Stimulated activated CD4-positive, alpha-beta T cell treated with anti-CD3 and anti-CD28 coated beads, TNF-alpha, amount 100 ng/mL, for 4 hours (primary cell): ENCODE measurements around the gene MC1R.
A peak's percentile ranks its signal among the peaks of the same experiment; 100 is the strongest.

ENCODE experiments used
- DNase-seq, 3 experiments: peaks; one replicate each; pipeline ENCODE4 v3.0.0-alpha.2; 2020; ENCODE audit warnings: low read depth in 3 of 3

Gene MC1R

DNA sequence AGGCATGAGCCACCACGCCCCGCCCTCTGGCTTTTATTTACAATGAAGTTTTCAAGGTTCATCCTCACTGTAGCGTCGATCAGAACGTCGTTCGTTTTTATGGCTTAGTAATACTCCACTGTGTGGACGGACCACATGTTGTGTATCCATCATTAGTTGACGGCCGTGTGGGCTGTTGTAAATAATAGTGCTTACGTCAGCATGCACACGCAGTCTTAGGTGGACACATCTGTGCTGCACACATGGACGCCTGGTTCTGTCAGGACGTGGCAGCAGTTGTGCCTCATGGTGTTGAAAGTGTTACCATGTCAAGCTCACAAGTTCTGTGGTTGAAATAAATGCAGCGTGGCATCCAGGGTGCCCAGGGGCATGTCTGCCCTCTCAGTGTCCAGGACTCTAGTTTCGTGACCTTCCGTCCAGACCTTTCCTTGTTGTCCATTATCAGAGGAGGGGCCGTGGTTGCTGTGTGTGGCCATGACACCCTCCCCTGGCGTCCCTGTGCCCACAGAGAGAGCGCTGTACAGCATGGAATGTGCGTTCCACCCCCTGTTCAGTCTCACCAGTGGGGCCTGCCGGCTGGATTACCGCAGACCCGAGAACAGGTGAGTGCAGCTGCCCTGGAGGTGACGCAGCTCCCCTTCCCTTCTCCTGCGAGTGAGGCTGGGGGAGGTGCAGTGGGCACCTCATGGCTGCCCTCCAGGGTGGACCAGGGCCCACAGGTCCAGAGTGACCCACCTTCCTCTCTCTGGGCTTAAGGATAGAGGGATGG lies 23.0 kb upstream of the MC1R start:
- DNase-seq: no peak

DNA sequence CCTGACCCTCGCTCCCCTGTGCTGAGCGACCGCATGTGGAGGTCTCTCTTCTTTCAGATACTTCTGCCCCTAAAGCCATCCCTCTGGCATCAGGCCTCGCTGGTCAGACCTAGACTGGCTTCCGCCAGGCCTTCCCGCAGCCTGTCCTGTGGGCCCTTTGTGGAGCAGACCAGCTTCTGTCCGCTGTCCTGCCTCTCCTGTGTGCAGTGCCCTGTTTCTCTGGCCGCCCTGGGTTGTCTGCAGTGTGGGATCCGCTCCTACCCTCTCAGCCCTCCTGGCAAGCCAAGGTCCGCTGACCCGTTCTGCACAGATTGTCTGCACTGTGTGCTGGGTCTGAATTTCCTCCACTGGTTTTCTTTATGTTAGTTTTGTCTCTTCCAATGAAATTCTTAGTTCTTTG lies 21.5 kb upstream of the MC1R start:
- DNase-seq: no peak

DNA sequence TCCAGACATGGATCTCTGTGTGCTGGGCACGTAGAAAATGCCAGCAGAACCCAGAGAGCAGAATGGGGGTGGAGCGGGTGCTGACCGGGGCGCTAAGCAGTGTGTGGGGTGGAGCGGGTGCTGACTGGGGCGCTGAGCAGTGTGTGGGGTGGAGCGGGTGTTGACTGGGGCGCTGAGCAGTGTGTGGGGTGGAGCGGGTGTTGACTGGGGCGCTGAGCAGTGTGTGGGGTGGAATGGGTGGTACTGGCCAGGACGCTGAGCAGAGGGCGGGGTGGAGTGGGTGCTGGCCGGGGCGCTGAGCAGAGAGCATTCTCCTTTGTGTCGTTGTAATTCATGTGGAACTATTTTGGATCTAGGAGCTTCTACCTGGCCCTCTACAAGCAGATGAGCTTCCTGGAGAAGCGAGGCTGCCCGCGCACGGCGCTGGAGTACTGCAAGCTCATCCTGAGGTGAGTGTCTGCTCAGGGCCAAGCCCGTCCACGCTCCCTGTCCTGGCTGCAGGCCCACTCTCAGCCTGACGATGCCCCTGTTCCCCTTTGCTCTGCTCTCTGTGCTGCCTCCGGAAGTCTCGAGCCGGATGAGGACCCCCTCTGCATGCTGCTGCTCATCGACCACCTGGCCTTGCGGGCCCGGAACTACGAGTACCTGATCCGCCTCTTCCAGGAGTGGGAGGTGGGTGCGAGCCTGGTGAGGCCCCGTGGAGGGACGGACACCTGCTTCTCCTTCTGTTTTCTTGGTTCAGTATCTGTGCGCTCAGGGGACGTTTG lies 20.3 kb upstream of the MC1R start:
- no peak for DNase-seq

DNA sequence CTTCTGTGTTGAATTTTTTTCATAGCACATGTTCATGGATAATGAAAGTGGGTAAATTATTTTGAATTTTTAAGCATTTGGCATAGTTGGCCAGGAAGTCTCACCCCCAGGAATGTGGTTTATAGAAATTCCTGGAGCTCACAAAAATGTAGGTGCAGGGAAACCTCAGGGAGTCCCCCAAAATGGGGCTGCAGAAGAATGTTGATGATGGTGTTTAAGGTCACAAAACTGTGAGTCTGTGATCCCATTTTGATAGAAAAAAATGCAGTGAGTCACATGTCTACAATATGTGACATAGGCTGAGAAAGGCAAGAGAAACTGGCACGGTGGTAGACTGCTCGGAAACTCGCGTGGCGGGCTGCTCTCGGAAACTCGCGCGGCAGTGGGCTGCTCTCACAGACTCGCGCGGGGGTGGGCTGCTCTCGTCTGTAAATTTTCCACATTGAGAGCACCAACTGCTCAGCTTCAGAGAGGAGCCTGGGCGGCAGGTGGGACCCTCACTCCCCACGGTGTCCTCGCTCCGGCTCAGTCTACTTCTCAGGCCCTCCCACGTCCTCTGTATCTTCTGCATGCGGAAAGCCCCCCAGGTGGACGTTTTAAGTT lies 18.7 kb upstream of the MC1R start:
- DNase-seq: no peak

DNA sequence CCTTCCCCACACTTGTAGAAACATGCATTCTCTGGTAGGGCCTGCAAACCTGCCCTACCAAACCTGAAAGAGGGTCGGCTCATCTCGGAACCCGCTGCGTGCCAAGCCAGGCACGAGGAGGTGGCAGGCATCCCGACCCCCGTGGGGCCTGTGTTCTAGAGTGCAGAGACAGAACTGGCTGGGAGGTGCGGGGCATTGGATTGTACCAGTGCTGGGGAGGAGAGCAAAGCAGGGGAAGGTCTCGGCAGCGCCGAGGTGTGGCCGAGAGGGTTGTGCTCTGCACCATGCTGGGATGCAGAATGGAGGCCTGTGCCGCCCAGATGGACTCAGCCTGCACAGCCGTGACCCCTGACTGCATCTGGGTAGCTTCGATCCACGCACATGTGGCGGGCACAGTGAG lies 17.8 kb upstream of the MC1R start:
- no peak for DNase-seq

DNA sequence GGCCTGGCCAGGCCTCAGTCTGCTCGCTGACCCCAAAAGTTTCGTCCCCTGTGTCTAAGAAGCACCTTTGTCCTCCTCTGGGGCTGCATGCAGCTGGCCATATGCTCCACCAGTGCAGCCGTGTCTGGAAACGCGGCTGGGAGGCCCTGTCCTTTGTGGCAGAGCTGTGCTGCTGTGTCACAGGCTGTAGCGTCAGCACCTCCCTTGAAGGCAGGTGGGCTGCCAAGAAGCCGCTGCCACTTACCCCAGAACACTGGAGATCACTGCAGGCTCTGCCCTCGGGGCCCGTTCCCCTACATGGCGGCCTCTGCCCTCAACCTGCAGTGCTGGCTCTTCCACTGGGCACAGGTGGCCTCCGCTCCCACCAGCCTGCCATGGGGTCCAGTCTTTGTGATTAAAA lies 15.7 kb upstream of the MC1R start:
- DNase-seq: no peak

DNA sequence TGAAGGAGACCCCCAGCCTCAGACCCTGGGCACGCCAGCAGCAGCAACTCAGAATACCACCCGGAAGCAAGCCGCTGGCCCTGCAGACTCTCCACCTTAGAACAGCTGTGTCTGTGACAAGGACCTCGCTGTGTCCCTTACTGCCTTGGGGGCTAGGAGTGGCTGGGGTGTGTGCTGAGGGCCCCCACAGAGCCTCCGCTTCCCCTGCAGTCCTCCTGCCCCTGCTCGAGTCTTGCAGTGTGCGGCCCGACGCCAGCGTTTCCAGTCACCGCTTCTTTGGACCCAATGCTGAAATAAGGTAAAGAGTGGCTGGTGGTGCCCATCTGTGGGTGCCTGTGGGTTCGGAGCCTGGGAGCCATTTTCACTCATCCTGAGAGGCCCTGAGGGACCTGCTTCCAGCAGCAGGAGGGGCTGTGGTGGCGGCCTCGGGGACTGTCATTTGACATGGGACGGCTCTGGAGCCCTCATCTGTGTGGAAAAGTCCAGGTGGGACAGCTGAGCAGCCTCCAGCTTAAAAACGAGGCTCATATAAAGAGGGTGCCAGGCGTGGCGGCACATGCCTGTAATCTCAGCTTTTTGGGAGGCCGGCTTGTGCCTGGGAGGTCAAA lies 14.7 kb upstream of the MC1R start:
- DNase-seq: no peak

DNA sequence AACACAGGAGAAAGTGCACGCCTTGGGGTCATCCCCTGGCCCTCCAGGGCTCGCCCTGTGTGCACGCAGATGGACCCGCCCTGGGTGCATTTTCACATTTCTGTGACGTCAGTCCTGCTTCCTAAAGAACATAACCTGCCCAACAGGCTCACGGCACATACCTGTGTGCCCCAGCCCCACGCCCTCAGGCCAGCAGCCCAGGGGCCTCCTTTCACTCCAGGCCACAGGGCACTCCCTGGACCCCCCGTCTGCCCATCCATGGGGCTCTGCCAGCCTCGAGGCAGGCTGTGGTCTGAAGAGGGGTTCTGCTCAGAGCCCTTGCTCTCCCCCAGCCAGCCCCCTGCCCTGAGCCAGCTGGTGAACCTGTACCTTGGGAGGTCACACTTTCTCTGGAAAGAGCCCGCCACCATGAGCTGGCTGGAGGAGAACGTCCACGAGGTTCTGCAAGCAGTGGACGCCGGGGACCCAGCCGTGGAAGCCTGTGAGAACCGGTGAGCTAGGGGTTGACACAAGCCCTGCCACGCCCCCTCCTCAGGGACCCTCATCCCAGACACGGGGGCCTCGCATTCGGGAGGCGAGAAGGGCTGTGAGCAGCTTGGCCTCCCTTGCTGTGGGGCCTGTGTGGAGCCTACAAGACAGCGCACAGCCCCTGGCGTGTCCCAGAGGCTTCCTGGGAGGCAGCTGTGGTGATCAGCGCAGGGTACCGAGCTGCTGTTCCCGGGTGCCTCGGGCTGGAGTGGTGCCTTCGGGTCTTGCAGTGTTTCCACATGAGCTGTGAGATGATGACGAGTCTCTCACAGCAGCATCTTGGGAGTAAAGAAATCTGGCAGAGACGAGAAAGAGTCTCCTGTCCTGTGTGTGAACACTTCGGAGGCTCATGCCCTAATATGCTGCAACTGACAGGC lies 13.8 kb upstream of the MC1R start:
- no peak for DNase-seq

DNA sequence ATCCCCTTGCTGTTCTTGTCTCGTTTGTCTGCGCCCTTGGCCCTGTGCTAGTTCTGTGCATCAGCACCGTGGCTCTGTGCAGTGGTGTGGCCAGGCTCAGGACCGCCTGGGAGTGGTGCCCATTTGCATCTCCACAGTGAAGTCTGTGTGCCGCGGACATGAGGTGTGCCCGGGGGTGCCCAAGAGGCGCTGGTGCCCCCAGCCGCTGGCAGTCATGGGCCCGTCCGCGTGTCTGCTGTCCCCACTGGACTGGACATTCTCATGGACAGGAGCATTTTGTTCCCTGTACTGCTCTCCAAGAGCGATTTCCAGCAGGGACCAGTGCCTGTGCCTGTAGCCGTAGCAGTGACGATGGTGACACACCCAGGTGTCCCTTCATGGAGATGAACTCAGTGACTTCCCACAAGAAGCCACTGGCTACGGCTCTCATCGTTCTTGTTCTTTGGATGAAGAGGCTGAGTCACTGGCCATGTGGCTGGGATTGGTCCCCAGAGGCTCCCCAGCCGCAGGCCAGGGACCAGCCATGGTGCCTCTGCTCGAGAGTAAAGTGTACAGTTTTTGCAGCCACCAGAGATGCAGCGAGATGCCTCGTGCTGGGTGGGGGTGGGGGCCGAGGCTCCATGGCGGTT lies 13.0 kb upstream of the MC1R start:
- DNase-seq: no peak

DNA sequence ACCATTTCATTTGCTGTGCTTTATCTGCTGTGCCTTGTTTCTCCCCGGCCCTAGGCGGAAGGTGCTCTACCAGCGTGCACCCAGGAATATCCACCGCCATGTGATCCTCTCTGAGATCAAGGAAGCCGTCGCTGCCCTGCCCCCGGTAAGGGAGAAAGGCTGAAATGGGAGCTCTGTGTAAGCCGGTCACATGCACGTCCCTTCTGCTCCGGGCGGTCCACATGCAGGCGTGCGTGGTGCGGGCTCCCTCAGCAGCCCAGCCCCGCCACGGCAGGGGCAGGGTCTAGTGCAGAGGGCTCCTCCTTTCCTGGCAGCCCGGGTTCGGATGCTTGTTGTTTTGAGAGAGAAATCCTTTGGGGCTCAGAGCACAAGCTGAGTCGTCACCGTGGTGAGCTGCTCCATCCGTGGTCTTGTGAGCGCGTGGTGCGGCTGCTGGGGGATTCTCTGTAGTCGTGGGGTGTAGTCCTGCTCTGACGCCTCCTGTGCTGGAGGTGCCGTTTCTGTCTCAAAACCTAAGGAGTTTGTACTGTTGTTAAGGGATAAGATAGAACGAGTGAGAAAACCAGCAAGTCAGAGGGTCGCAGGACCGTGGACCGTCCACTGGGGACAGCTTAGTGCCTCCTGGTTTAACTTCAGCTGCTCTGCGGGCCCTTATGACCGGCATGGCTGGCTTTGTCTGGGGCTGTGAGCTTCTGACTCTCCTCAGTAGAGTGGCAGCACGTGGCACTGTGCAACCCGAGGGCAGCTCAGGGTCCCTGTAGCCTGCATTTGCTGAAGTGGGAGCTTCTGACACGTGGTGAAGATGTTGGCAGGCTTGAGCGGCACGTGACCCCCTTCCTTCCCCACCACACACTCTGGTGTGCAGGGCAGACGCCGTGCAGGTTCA lies 12.3 kb upstream of the MC1R start:
- DNase-seq: no peak

DNA sequence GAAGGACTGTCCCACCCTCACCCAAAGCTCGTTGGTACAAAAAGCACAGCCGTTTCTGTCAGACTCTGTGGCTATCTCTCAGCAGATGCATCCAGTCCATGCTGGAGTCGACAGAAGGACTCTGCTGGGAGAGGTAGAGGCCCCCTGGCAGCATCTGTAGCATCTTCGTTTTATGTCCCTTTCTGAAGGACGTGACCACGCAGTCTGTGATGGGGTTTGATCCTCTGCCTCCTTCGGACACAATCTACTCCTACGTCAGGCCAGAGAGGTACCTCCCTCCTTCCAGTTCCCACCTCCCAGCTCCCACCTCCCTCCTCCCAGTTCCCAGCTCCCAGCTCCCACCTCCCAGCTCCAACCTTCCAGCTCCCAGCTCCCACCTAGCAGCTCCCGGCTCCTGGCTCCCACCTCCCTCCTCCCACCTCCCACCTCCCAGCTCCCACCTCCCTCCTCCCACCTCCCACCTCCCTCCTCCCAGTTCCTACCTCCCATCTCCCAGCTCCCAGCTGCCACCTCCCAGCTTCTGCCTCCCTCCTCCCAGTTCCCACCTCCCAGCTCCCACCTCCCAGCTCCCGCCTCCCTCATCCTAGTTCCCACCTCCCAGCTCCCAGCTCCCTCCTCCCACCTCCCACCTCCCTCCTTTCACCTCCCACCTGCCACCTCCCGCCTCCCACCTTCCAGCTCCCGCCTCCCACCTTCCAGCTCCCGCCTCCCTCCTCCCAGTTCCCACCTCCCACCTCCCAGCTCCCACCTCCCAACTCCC lies 11.4 kb upstream of the MC1R start:
- DNase-seq: no peak

DNA sequence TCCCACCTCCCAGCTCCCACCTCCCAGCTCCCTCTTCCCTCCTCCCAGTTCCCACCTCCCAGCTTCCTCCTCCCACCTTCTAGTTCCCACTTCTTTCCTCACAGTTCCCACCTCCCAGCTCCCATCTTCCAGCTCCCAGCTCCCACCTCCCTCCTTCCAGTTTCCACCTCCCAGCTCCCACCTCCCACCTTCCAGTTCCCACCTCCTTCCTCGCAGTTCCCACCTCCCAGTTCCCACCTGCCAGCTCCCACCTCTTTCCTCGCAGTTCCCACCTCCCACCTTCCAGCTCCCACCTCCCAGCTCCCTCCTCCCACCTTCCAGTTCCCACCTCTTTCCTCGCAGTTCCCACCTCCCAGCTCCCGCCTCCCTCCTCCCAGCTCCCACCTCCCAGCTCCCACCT lies 10.4 kb upstream of the MC1R start:
- DNase-seq: no peak

DNA sequence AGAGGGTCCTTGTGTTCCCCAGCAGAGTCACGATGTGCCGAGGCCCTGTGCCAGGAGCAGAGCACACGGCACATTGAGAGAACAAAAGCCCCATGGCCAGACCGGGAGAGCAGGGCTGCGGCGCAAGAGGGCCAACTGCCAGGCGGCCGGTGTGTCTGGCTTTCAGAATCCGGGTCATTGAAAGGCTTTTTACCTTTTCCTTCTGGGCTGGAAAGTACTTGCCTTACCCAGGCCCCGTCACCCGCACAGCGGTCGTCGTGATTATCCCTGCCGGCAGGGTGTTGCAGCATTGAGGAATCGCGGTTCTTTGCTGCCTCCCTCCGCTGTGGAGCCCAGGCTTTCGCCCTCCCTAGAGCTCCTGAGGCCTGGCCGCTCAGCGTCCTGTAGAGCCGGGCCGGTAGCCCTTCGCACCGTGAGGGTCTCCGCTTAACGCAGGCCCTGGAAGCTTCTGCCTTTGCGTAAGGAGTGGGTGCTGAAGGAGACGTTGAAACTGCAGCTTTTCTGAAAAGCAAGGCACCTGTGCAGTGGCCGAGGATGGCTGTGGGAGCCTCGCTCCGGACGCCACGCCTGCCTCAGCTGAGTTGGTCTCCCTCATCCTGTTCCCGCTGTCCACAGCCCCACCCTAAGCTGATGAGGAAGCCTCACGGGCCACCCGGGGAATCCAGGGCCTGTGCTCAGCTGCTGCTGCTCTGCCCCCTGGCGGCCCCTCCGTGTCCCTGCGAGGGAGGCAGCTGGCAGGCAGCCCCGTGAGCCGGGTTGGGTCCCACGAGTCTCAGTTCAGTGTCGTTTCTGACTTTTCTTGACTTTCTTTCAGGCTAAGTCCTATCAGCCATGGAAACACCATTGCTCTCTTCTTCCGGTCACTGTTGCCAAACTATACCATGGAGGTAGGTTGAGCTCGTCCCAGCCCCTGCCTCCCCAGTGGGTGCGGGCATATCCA lies 8.6 kb upstream of the MC1R start:
- DNase-seq: peak; percentile 40 to 51 (median 41)

DNA sequence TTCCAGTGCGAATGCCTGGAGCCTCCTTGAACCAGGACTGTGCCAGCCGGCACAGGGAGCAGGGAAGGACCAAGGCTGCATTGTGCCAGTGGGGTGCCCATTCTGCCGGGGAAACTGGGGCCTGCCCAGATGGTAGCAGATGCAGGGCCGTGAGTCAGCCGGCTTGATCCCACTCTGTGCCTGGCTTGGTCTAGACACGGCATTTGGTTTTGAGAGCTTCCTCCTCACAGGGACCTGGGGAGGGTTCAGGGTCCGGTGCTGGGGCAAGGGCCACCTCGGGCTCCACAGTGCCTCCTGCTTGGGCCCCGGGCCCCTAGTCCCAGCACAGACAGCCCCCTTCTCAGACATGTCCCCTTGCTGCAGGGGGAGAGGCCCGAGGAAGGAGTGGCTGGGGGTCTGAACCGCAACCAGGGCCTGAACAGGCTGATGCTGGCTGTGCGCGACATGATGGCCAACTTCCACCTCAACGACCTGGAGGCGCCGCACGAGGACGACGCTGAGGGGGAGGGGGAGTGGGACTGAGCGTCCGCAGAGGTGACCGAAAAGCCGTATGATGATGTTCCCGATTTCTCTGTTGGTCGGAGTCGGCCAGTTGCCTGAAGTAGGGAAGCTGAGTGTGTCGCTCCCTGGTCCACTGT lies 7.8 kb upstream of the MC1R start:
- no peak for DNase-seq

DNA sequence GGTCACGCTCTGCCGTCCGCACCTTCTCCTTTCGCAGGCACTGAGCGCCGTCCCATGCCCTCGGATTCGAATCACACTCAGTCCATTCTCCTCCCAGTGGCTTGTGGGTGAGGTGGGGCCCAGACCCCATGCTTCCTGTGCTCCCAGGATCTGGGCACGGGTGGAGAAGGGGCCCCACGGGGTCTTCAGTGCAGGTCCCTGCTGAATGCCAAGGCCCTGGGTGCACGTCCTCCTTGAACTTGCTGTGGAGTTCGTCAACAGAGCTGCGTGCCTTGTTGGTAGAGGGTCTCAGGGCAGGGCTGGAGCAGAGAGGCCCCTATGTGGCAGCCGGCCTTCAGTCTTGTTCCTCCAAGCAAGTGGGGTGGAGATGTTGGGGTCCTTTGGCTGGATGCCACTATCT lies 7.3 kb upstream of the MC1R start:
- no peak for DNase-seq

DNA sequence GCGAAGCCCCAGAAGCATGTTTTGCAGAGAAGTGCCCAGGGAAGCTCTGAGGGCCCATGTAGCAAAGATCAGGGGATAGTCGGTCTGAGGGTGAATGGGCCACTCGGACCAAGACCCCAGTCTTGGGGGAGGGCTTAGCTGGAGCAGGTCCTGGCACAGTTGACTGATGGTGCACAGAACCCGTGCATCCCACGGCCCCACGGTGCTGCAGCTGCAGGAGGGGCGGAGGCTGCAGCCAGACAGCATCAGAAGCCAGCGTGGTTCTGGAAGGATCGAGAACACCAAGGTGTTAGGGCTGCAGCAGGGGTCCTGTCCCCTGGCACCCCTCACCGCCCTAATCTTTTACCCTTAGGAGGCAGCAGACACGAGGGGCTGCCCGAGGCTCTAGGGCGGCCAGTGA lies 6.5 kb upstream of the MC1R start:
- no peak for DNase-seq

DNA sequence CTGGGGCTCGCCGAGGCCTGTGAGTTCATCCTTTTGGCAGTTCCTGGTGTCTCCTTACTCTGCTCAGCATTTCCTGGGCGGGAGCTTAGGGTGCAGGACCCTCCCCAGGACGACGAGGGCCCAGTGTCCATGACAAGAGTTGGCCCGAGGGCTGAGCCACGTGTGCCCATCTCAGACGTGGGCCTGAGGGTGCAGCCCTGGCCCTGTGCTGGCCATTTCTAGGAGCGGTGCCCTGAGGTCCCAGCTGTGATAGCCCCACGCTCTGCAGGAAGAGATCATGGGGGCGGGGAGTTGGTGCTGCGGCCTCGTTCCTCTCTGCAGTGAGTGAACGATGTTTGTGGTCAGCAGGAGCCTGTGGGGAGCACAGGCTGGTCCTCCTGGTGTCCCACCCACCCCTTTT lies 6.0 kb upstream of the MC1R start:
- no peak for DNase-seq
